ENCODE measurements around the gene PEAK1. TPM values are rescaled to one million over a fixed set of nuclear protein-coding genes. Genes with fewer than 3 reads are reported as not detected.

Gene PEAK1
- total RNA-seq, 4 donors from 2014 or later, result 51.1 to 82.2 (median 58.1) TPM

GRCh38 chr15:77122576-77122975, 297.3 kb downstream of the PEAK1 start:
- TF ChIP-seq CTCF (IDR thresholded peaks at IDR 0.05) (no peak), POLR2A (IDR thresholded peaks at IDR 0.05) (no peak), EP300 (IDR thresholded peaks at IDR 0.05; ENCODE audit: low read depth) (no peak), POLR2AphosphoS5 (IDR thresholded peaks at IDR 0.05) (no peak)
- WGBS, 2 donors (ENCODE audit: low coverage in 1 of 2), result 36 to 55% methylated on average over 2 of the region's 2 CpGs
- Histone ChIP-seq H3K27me3 (no peaks in the 10 kb centered on the region), H3K4me1 (peaks cover 0 to 17% (median 8%) of the 10 kb centered on the region in 4 donors), H3K9me3 (no peaks in the 10 kb centered on the region), H3K4me3 (no peak overlapping the region), H3K36me3 (no peaks in the 10 kb centered on the region), H3K27ac (no peak overlapping the region)
- no peak for DNase-seq
- intact Hi-C loops (cut with DNase I; ENCODE audit: low total_unique reads) (no loop called here), in situ Hi-C loops (cut with MboI; ENCODE audit: low pct_ligation_motif_present in 1 of 4, low pct_unique_long_range_greater_than_20kb in 1 of 4, low sequenced_read_pairs in 3 of 4) (loop anchor here in 2 of 4 donors (10.0 to 25.0 kb wide), 2 partner anchors 365 to 372 kb away; no protein-coding TSS in a partner anchor)

GRCh38 chr15:77121599-77121998, 298.3 kb downstream of the PEAK1 start:
- in situ Hi-C loops (cut with MboI; ENCODE audit: low pct_ligation_motif_present in 1 of 4, low pct_unique_long_range_greater_than_20kb in 1 of 4, low sequenced_read_pairs in 3 of 4), result loop anchor here in 2 of 4 donors (10.0 to 25.0 kb wide), 2 partner anchors 366 to 373 kb away; no protein-coding TSS in a partner anchor
- no peaks in the 10 kb centered on the region for H3K9me3 ChIP-seq
- no peak for DNase-seq
- no peak overlapping the region for H3K27ac ChIP-seq
- TF ChIP-seq POLR2AphosphoS5 (IDR thresholded peaks at IDR 0.05) (no peak), CTCF (IDR thresholded peaks at IDR 0.05) (no peak), EP300 (IDR thresholded peaks at IDR 0.05; ENCODE audit: low read depth) (no peak)
- no peak overlapping the region for H3K4me3 ChIP-seq
- WGBS, 2 donors (ENCODE audit: low coverage in 1 of 2), result 89 to 90% methylated on average over 1 of the region's 1 CpG
- intact Hi-C loops (cut with DNase I; ENCODE audit: low total_unique reads), result no loop called here
- H3K36me3 ChIP-seq, result no peaks in the 10 kb centered on the region
- H3K4me1 ChIP-seq, result peaks cover 0 to 17% (median 8%) of the 10 kb centered on the region in 4 donors
- no peaks in the 10 kb centered on the region for H3K27me3 ChIP-seq

- in situ Hi-C loops (cut with MboI; ENCODE audit: low pct_ligation_motif_present in 1 of 4, low pct_unique_long_range_greater_than_20kb in 1 of 4, low sequenced_read_pairs in 3 of 4) (loop anchor here in 2 of 4 donors (10.0 to 25.0 kb wide), 2 partner anchors 367 to 374 kb away; no protein-coding TSS in a partner anchor), intact Hi-C loops (cut with DNase I; ENCODE audit: low total_unique reads) (no loop called here)
- H3K27me3 ChIP-seq, result no peaks in the 10 kb centered on the region
- H3K4me3 ChIP-seq, result no peak overlapping the region
- no peaks in the 10 kb centered on the region for H3K36me3 ChIP-seq
- no peaks in the 10 kb centered on the region for H3K9me3 ChIP-seq
- H3K4me1 ChIP-seq, result peaks cover 0 to 24% (median 12%) of the 10 kb centered on the region in 4 donors
- TF ChIP-seq POLR2A (IDR thresholded peaks at IDR 0.05), result no peak
- TF ChIP-seq POLR2AphosphoS5 (IDR thresholded peaks at IDR 0.05), result no peak
- TF ChIP-seq CTCF (IDR thresholded peaks at IDR 0.05), result no peak
- TF ChIP-seq EP300 (IDR thresholded peaks at IDR 0.05; ENCODE audit: low read depth), result no peak
- 90 to 100% methylated on average over 3 to 4 of the region's 4 CpGs for WGBS, 2 donors (ENCODE audit: low coverage in 1 of 2)
- no peak for DNase-seq
- no peak overlapping the region for H3K27ac ChIP-seq
These were observed 299.3 kb downstream of the PEAK1 start for GRCh38 chr15:77120576-77120975.

GRCh38 chr15:77119446-77119845, 300.5 kb downstream of the PEAK1 start:
- H3K4me1 ChIP-seq, result peaks cover 0 to 30% (median 13%) of the 10 kb centered on the region in 4 donors
- in situ Hi-C loops (cut with MboI; ENCODE audit: low pct_ligation_motif_present in 1 of 4, low pct_unique_long_range_greater_than_20kb in 1 of 4, low sequenced_read_pairs in 3 of 4), result loop anchor here in 2 of 4 donors (5.0 to 25.0 kb wide), 2 partner anchors 368 to 378 kb away; no protein-coding TSS in a partner anchor
- TF ChIP-seq CTCF (IDR thresholded peaks at IDR 0.05), result no peak
- TF ChIP-seq EP300 (IDR thresholded peaks at IDR 0.05; ENCODE audit: low read depth), result no peak
- no peak for TF ChIP-seq POLR2AphosphoS5 (IDR thresholded peaks at IDR 0.05)
- TF ChIP-seq POLR2A (IDR thresholded peaks at IDR 0.05), result no peak
- no peaks in the 10 kb centered on the region for H3K27me3 ChIP-seq
- H3K36me3 ChIP-seq, result no peaks in the 10 kb centered on the region
- 26% methylated on average over 1 of the region's 1 CpG; no CpG with 5 or more reads in 1 of the 2 donors for WGBS, 2 donors (ENCODE audit: low coverage in 1 of 2)
- H3K27ac ChIP-seq, result no peak overlapping the region
- DNase-seq, result no peak
- H3K9me3 ChIP-seq, result no peaks in the 10 kb centered on the region
- H3K4me3 ChIP-seq, result no peak overlapping the region
- intact Hi-C loops (cut with DNase I; ENCODE audit: low total_unique reads), result loop anchor here (5.0 kb wide), 1 partner anchor 423 kb away; no protein-coding TSS in a partner anchor
